BE2C (cell line): ENCODE measurements around the gene HPF1. TPM values are rescaled to one million over a fixed set of nuclear protein-coding genes. Genes with fewer than 3 reads are reported as not detected.
A peak's percentile ranks its signal among the peaks of the same experiment; 100 is the strongest.
"Not testable (repeated sequence)": the region's sequence is repeated elsewhere in the genome, so short reads cannot be mapped to it uniquely, and the experiment has no call there.

Experiments used
- DNase-seq: peaks from one replicate; pipeline ENCODE4 v3.0.0-alpha.2; 2020
- H3K27me3 ChIP-seq: fragments of 250-450 bp; sonication (Bioruptor Pico); 2 replicates; pipeline ENCODE4 v1.5.1; 2020; ENCODE audit warnings: mild to moderate bottlenecking
- H3K36me3 ChIP-seq: fragments of 250-450 bp; sonication (Bioruptor Pico); 2 replicates; pipeline ENCODE4 v1.5.1; 2020; ENCODE audit warnings: mild to moderate bottlenecking
- H3K4me1 ChIP-seq: fragments of 250-450 bp; sonication (Bioruptor Pico); 2 replicates; pipeline ENCODE4 v1.5.1; 2020
- H3K4me3 ChIP-seq: 2 replicates; pipeline ENCODE4 v1.5.1; 2011; ENCODE audit warnings: low read depth, low read length
- H3K9me3 ChIP-seq: fragments of 250-450 bp; sonication (Bioruptor Pico); 2 replicates; pipeline ENCODE4 v1.5.1; 2020
- polyA plus RNA-seq: library from polyadenylated mRNA; unstranded; fragments of >200 nt; gene quantifications from one replicate; pipeline ENCODE4 v1.2.1, GENCODE V29; 2012; ENCODE audit warnings: low read depth, missing spikeins; ENCODE audit not compliant: insufficient read length, insufficient read depth
- TF ChIP-seq, protein P1 (sequence below): IDR thresholded peaks from 2 replicates; pipeline ENCODE4 v1.5.1; 2012; ENCODE audit warnings: mild to moderate bottlenecking, low read depth, low read length

Gene HPF1
- 14.7 TPM for polyA plus RNA-seq

DNA sequence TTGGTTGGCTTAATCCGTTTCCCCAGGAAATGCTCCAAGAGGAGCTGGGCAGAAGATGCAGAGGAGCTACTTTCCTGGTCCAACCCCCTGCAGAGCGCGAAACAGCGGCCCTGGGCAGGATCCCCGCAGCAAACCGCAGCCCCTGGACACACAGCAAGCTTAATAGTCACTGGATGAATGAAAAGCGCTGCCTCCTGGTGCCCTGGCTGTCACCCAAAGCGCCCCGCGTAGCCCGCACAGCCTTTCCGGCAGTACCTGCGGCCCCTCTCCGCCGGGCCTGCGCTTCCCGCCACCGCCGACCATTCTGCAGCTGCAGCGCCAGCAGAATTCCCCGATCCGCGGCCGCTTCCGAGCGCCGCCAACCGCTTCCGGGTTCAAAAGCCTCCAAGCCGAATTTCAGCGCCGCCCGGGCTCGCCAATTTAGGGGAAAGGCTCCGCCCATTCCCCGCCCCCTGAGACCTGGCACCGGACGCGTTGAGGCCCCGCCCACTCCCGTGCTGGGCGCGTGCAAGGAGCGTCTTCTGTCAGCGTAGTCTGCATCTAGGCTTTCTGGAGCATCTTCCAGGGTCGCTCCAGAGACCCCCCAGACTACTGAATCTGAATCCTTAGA, at the start of gene HPF1:
Gene HPF1, minus strand, starts transcription at position 370 of the 610 bp plus-strand sequence. Its CDS starts 67 bp downstream, at position 303.
- Histone ChIP-seq H3K9me3 (no peaks in the 10 kb centered on the region), H3K4me3 (peak within 1 kb of the TSS; percentile 97), H3K27me3 (no peaks in the 10 kb centered on the region), H3K4me1 (no peaks in the 10 kb centered on the region), H3K36me3 (peaks cover 4% of the 10 kb centered on the region)
- TF ChIP-seq, protein P1, sequence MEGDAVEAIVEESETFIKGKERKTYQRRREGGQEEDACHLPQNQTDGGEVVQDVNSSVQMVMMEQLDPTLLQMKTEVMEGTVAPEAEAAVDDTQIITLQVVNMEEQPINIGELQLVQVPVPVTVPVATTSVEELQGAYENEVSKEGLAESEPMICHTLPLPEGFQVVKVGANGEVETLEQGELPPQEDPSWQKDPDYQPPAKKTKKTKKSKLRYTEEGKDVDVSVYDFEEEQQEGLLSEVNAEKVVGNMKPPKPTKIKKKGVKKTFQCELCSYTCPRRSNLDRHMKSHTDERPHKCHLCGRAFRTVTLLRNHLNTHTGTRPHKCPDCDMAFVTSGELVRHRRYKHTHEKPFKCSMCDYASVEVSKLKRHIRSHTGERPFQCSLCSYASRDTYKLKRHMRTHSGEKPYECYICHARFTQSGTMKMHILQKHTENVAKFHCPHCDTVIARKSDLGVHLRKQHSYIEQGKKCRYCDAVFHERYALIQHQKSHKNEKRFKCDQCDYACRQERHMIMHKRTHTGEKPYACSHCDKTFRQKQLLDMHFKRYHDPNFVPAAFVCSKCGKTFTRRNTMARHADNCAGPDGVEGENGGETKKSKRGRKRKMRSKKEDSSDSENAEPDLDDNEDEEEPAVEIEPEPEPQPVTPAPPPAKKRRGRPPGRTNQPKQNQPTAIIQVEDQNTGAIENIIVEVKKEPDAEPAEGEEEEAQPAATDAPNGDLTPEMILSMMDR: no peak
- DNase-seq: peak; percentile 96

DNA sequence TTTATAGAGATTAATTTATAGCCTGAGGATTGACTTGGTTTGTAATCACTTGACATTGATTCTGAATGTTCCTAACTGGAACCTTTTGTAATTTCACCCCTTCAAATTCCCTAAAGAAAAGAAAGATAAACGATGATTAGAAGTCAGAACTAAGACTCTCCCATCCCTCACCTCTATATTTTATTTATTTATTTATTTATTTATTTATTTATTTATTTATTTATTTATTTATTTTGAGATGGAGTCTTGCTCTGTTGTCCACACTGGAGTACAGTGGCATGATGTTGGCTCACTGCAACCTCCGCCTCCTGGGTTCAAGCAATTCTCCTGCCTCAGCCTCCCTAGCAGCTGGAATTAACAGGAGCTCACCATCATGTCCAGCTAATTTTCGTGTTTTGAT, 49.0 kb upstream of the HPF1 start:
- not testable (repeated sequence) for H3K36me3 ChIP-seq, H3K27me3 ChIP-seq, H3K9me3 ChIP-seq, DNase-seq, H3K4me3 ChIP-seq, H3K4me1 ChIP-seq

DNA sequence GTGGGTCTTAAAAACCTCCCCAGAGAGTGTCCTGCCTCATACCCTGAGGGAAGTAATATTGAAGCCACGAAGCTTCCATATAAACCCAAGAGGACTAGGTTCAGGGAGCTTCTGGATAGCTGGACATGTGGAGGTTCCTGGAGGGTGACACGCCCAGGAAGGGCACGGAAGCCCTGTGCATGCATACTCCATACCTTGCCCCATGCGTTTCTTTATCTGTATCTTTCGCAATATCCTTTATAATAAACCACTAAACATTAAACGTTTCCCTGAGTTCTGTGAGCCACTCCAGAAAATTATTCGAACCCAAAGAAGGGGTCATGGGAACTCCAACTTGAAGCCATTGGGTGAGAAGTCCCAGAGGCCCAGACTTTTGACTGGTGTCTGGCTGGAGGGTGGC, 45.7 kb upstream of the HPF1 start:
- H3K4me1 ChIP-seq: peaks cover 4% of the 10 kb centered on the region
- TF ChIP-seq, protein P1: no peak
- no peak overlapping the region for H3K4me3 ChIP-seq

DNA sequence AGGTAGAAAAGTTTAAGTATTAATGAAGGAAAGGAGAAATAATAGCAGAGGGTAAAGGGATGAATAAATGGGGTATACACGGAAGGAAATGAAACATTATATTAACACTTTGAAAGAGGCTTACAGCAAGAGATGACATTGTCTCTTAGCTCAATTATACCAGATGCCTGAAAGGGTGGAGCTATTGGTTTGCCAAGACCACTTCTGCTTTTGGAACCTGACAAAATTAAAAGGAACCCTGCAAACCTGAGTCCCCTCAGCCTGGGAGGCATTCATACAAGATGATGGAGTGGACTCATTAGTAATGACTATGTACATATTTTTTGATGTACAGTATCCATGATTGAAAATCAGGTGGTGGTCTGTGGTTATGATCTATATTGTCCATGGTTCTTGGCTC, 45.1 kb upstream of the HPF1 start:
- Histone ChIP-seq H3K9me3 (no peaks in the 10 kb centered on the region), H3K27me3 (no peaks in the 10 kb centered on the region), H3K4me1 (peaks cover 4% of the 10 kb centered on the region), H3K36me3 (no peaks in the 10 kb centered on the region), H3K4me3 (no peak overlapping the region)
- TF ChIP-seq, protein P1: no peak
- no peak for DNase-seq

More for the DNA sequence above, 45.7 kb upstream of the HPF1 start:
- no peak for DNase-seq
- no peaks in the 10 kb centered on the region for H3K36me3 ChIP-seq
- no peaks in the 10 kb centered on the region for H3K9me3 ChIP-seq
- no peaks in the 10 kb centered on the region for H3K27me3 ChIP-seq

DNA sequence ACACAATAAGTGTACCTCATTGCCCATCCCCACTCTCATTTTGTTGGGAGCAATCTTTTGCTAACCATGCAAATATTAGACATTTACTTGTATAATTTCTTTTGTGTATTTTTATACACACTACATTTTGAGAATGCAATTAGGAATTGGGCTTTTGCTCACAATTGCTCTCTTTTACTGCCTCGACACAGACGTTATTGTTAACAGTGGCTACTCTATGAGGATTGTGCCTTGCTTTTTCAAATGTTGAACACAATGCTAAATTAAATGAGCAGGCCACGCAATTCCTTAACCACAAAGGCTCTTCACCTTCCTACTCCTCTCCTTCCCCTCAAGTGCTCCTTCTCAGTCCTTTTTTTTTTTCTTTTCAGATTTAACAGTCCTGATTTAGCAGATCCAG, 42.8 kb upstream of the HPF1 start:
- Histone ChIP-seq H3K36me3 (no peaks in the 10 kb centered on the region), H3K4me3 (no peak overlapping the region), H3K27me3 (no peaks in the 10 kb centered on the region), H3K9me3 (no peaks in the 10 kb centered on the region), H3K4me1 (no peaks in the 10 kb centered on the region)
- TF ChIP-seq, protein P1: no peak
- no peak for DNase-seq

DNA sequence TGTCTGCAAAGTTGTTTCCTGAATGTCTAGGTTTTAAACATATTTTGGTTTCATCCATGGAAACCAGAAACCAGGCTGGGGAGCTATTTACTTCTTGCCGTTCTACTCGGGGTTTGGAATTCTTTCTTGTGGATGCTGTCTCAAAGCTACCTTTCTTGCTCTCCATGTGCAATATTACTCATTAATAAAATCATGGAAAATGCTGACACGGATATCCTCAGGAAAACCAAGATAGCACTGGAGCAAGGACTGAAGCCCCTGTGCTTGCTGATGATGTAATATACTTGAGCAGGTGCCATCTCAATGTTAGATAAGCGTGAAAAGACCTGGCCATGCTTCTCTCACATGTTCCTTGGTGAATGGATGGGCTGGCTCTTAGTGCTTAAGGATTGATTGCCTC, 41.5 kb upstream of the HPF1 start:
- H3K36me3 ChIP-seq: no peaks in the 10 kb centered on the region
- H3K4me1 ChIP-seq: no peaks in the 10 kb centered on the region
- no peaks in the 10 kb centered on the region for H3K9me3 ChIP-seq
- H3K4me3 ChIP-seq: no peak overlapping the region
- DNase-seq: no peak
- H3K27me3 ChIP-seq: no peaks in the 10 kb centered on the region
- TF ChIP-seq, protein P1: no peak
